HepG2 (cell line): ENCODE data around the gene DDN. TPM values are rescaled to one million over a fixed set of nuclear protein-coding genes. Genes with fewer than 3 reads are reported as not detected.

Experiments
- BATF2 ChIP-seq: sonication (generic); formaldehyde crosslinking; IDR thresholded peaks from 2 replicates; pipeline ENCODE4 v1.8.0; 2022; ENCODE audit warnings: mild to moderate bottlenecking, missing genetic modification reagents, moderate library complexity
- DZIP1 ChIP-seq: sonication (generic); formaldehyde crosslinking; IDR thresholded peaks from 2 replicates; pipeline ENCODE4 v1.5.0; 2020; ENCODE audit warnings: mild to moderate bottlenecking, missing genetic modification reagents
- HMG20A ChIP-seq: IDR thresholded peaks from 2 replicates; pipeline ENCODE4 v1.6.1; 2016; ENCODE audit warnings: borderline replicate concordance
- MIER3 ChIP-seq: IDR thresholded peaks from 2 replicates; pipeline ENCODE4 v1.6.1; 2016; ENCODE audit warnings: missing compliant biosample characterization, borderline replicate concordance
- NFIC ChIP-seq: IDR thresholded peaks from 2 replicates; pipeline ENCODE4 v1.6.1; 2012; ENCODE audit warnings: mild to moderate bottlenecking, low read length, inconsistent platforms
- REL ChIP-seq: sonication (generic); formaldehyde crosslinking; conservative IDR thresholded peaks from 2 replicates; pipeline ENCODE4 v1.8.0; 2022; ENCODE audit warnings: mild to moderate bottlenecking, missing genetic modification reagents, moderate library complexity
- RERE ChIP-seq: IDR thresholded peaks from 2 replicates; pipeline ENCODE4 v1.6.1; 2016; ENCODE audit warnings: low read depth, missing genetic modification reagents, missing compliant biosample characterization
- SAFB2 ChIP-seq: sonication (generic); formaldehyde crosslinking; IDR thresholded peaks from 2 replicates; pipeline ENCODE4 v1.5.1; 2020; ENCODE audit warnings: missing genetic modification reagents, low read depth, mild to moderate bottlenecking, borderline replicate concordance
- ZBTB21 ChIP-seq: sonication (generic); formaldehyde crosslinking; IDR thresholded peaks from 2 replicates; pipeline ENCODE4 v1.4.0; 2020; ENCODE audit warnings: missing genetic modification reagents
- ZNF136 ChIP-seq: sonication (generic); formaldehyde crosslinking; IDR thresholded peaks from 2 replicates; pipeline ENCODE4 v1.8.1; 2022; ENCODE audit warnings: low read depth, mild to moderate bottlenecking, moderate library complexity, missing genetic modification reagents
- ZNF18 ChIP-seq: sonication (generic); formaldehyde crosslinking; IDR thresholded peaks from 2 replicates; pipeline ENCODE4 v1.8.0; 2022; ENCODE audit warnings: mild to moderate bottlenecking, missing genetic modification reagents; ENCODE audit not compliant: insufficient replicate concordance
- ZNF232 ChIP-seq: sonication (generic); formaldehyde crosslinking; IDR thresholded peaks from 2 replicates; pipeline ENCODE4 v1.4.0; 2020; ENCODE audit warnings: missing genetic modification reagents, borderline replicate concordance
- ZNF660 ChIP-seq: sonication (generic); formaldehyde crosslinking; IDR thresholded peaks from 2 replicates; pipeline ENCODE4 v1.5.1; 2020; ENCODE audit warnings: mild to moderate bottlenecking, low read depth, missing genetic modification reagents, borderline replicate concordance
- ZNF792 ChIP-seq: IDR thresholded peaks from 2 replicates; pipeline ENCODE4 v1.6.1; 2016
- polyA plus RNA-seq, 8 experiments: library from polyadenylated mRNA; depleted of rRNA in 3 of 8; stranded (reverse) in 7 of 8; unstranded in 1 of 8; fragments of >200 nt; fragmentation: Illumina TruSeq in 4 of 8; extraction: Trizol in 4 of 8; gene quantifications; 2 replicates each; pipeline versions ENCODE4 v1.2.1 to v1.2.3, GENCODE V29; 2011 to 2016; ENCODE audit warnings: low read depth in 4 of 8, missing spikeins in 1 of 8, mixed read lengths in 1 of 8; ENCODE audit not compliant: insufficient read depth in 1 of 8
- total RNA-seq, 5 experiments: library from RNA; depleted of rRNA; stranded (reverse); fragments of >200 nt; fragmentation: Illumina TruSeq; extraction: Trizol; gene quantifications; 2 replicates each; pipeline ENCODE4 v1.2.3, GENCODE V29; 2016; ENCODE audit warnings: low read depth in 1 of 5

The DDN gene
- total and polyA plus RNA-seq, 2 of the 13 experiments (the other 11 are each of a cell fraction or from before 2014, with no cell fraction given): 0.24 to 0.53 TPM

- TF ChIP-seq DZIP1 (CRISPR knock-in tag): peak; percentile 98; the same call in 1 of the 2 replicates
- TF ChIP-seq NFIC: no peak
- no peak for TF ChIP-seq RERE (CRISPR knock-in tag)
- peak; percentile 80; the same call in 1 of the 2 replicates for TF ChIP-seq SAFB2
- peak; percentile 90; the same call in 1 of the 2 replicates for TF ChIP-seq REL
- no peak for TF ChIP-seq MIER3
- TF ChIP-seq ZNF660 (CRISPR knock-in tag): 0 out of 2 replicates have a peak, but pooled peaks have one; percentile 40
- no peak for TF ChIP-seq ZNF792
- 0 out of 2 replicates have a peak, but pooled peaks have one; percentile 93 for TF ChIP-seq ZNF136 (CRISPR knock-in tag)
- no peak for TF ChIP-seq HMG20A (CRISPR knock-in tag)
- peak; percentile 87 for TF ChIP-seq ZNF18 (CRISPR knock-in tag)
- no peak for TF ChIP-seq ZBTB21 (CRISPR knock-in tag)
- TF ChIP-seq ZNF232 (CRISPR knock-in tag): peak; percentile 96
- peak; percentile 92 for TF ChIP-seq BATF2 (CRISPR knock-in tag)
Measured at GRCh38 chr12:48998497-48999353, 450 bp downstream of the DDN start (continued).
